ENCODE results near the gene TTN. TPM values are rescaled to one million over a fixed set of nuclear protein-coding genes. Genes with fewer than 3 reads are reported as not detected.
A peak's percentile ranks its signal among the peaks of the same experiment; 100 is the strongest.

TTN gene
- total RNA-seq, 1 experiment from 2014 or later: under 0.01 TPM

- Histone ChIP-seq H3K9ac (ENCODE audit: low read length) (no peak overlapping the region), H3K9me2 (replicated peaks; ENCODE audit: insufficient read depth, low read length) (no peaks in the 10 kb centered on the region), H3K27ac (ENCODE audit: low read length) (no peak overlapping the region), H3K27me3 (ENCODE audit: low read length) (no peaks in the 10 kb centered on the region), H3K4me1 (ENCODE audit: low read length) (no peaks in the 10 kb centered on the region), H3K4me2 (ENCODE audit: low read depth, low read length, poor library complexity, severe bottlenecking) (no peak overlapping the region), H3K9me3 (ENCODE audit: low read length) (no peaks in the 10 kb centered on the region), H2AFZ (ENCODE audit: low read length) (no peak overlapping the region), H3K36me3 (ENCODE audit: insufficient read depth, low read length) (no peaks in the 10 kb centered on the region), H3K79me2 (ENCODE audit: low read length) (no peaks in the 10 kb centered on the region), H4K20me1 (ENCODE audit: insufficient read depth, low read depth, low read length) (no peaks in the 10 kb centered on the region), H3K4me3 (ENCODE audit: low read length) (no peak overlapping the region)
- no peak for DNase-seq
Observed at GRCh38 chr2:178827111-178827510, 19.9 kb upstream of the TTN start.

- Histone ChIP-seq H3K27me3 (ENCODE audit: low read length) (no peaks in the 10 kb centered on the region), H3K27ac (ENCODE audit: low read length) (no peak overlapping the region), H3K4me1 (ENCODE audit: low read length) (no peaks in the 10 kb centered on the region), H3K4me3 (ENCODE audit: low read length) (no peak overlapping the region), H3K79me2 (ENCODE audit: low read length) (no peaks in the 10 kb centered on the region), H3K4me2 (ENCODE audit: low read depth, low read length, poor library complexity, severe bottlenecking) (no peak overlapping the region), H3K9ac (ENCODE audit: low read length) (no peak overlapping the region), H3K9me3 (ENCODE audit: low read length) (no peaks in the 10 kb centered on the region), H2AFZ (ENCODE audit: low read length) (no peak overlapping the region), H4K20me1 (ENCODE audit: insufficient read depth, low read depth, low read length) (no peaks in the 10 kb centered on the region), H3K36me3 (ENCODE audit: insufficient read depth, low read length) (no peaks in the 10 kb centered on the region), H3K9me2 (replicated peaks; ENCODE audit: insufficient read depth, low read length) (no peaks in the 10 kb centered on the region)
- DNase-seq: peak; percentile 4
Observed at GRCh38 chr2:178825183-178825582, 18.0 kb upstream of the TTN start.

- peak; percentile 2 for DNase-seq
- H3K9me3 ChIP-seq (ENCODE audit: low read length): no peaks in the 10 kb centered on the region
- no peak overlapping the region for H3K4me2 ChIP-seq (ENCODE audit: low read depth, low read length, poor library complexity, severe bottlenecking)
- no peak overlapping the region for H3K9ac ChIP-seq (ENCODE audit: low read length)
- H3K4me1 ChIP-seq (ENCODE audit: low read length): no peaks in the 10 kb centered on the region
- no peak overlapping the region for H3K4me3 ChIP-seq (ENCODE audit: low read length)
- H4K20me1 ChIP-seq (ENCODE audit: insufficient read depth, low read depth, low read length): no peaks in the 10 kb centered on the region
- no peaks in the 10 kb centered on the region for H3K9me2 ChIP-seq (replicated peaks; ENCODE audit: insufficient read depth, low read length)
- no peaks in the 10 kb centered on the region for H3K27me3 ChIP-seq (ENCODE audit: low read length)
- H3K27ac ChIP-seq (ENCODE audit: low read length): no peak overlapping the region
- H3K79me2 ChIP-seq (ENCODE audit: low read length): no peaks in the 10 kb centered on the region
- no peaks in the 10 kb centered on the region for H3K36me3 ChIP-seq (ENCODE audit: insufficient read depth, low read length)
- no peak overlapping the region for H2AFZ ChIP-seq (ENCODE audit: low read length)
Observed at GRCh38 chr2:178824181-178824580, 17.0 kb upstream of the TTN start.

- no peaks in the 10 kb centered on the region for H3K9me3 ChIP-seq (ENCODE audit: low read length)
- no peak overlapping the region for H3K4me3 ChIP-seq (ENCODE audit: low read length)
- H3K4me1 ChIP-seq (ENCODE audit: low read length): no peaks in the 10 kb centered on the region
- no peak overlapping the region for H3K27ac ChIP-seq (ENCODE audit: low read length)
- H4K20me1 ChIP-seq (ENCODE audit: insufficient read depth, low read depth, low read length): no peaks in the 10 kb centered on the region
- no peak overlapping the region for H3K4me2 ChIP-seq (ENCODE audit: low read depth, low read length, poor library complexity, severe bottlenecking)
- H3K9ac ChIP-seq (ENCODE audit: low read length): no peak overlapping the region
- H3K9me2 ChIP-seq (replicated peaks; ENCODE audit: insufficient read depth, low read length): no peaks in the 10 kb centered on the region
- H2AFZ ChIP-seq (ENCODE audit: low read length): no peak overlapping the region
- DNase-seq: no peak
- H3K79me2 ChIP-seq (ENCODE audit: low read length): no peaks in the 10 kb centered on the region
- no peaks in the 10 kb centered on the region for H3K36me3 ChIP-seq (ENCODE audit: insufficient read depth, low read length)
- H3K27me3 ChIP-seq (ENCODE audit: low read length): no peaks in the 10 kb centered on the region
Observed at GRCh38 chr2:178819992-178820391, 12.8 kb upstream of the TTN start.

- H3K4me2 ChIP-seq (ENCODE audit: low read depth, low read length, poor library complexity, severe bottlenecking): no peak overlapping the region
Observed at GRCh38 chr2:178819147-178819875, 12.1 kb upstream of the TTN start.

GRCh38 chr2:178811901-178812300 is 4.7 kb upstream of the TTN start:
- Histone ChIP-seq H3K79me2 (ENCODE audit: low read length) (no peaks in the 10 kb centered on the region), H3K4me3 (ENCODE audit: low read length) (no peak overlapping the region), H3K27me3 (ENCODE audit: low read length) (no peaks in the 10 kb centered on the region), H3K4me2 (ENCODE audit: low read depth, low read length, poor library complexity, severe bottlenecking) (no peak overlapping the region), H3K27ac (ENCODE audit: low read length) (no peak overlapping the region), H3K4me1 (ENCODE audit: low read length) (no peaks in the 10 kb centered on the region), H3K9me3 (ENCODE audit: low read length) (no peaks in the 10 kb centered on the region), H3K9me2 (replicated peaks; ENCODE audit: insufficient read depth, low read length) (no peaks in the 10 kb centered on the region), H2AFZ (ENCODE audit: low read length) (no peak overlapping the region), H4K20me1 (ENCODE audit: insufficient read depth, low read depth, low read length) (no peaks in the 10 kb centered on the region), H3K36me3 (ENCODE audit: insufficient read depth, low read length) (no peaks in the 10 kb centered on the region), H3K9ac (ENCODE audit: low read length) (no peak overlapping the region)
- no peak for DNase-seq

More at GRCh38 chr2:178819147-178819875, 12.1 kb upstream of the TTN start:
- H3K9me3 ChIP-seq (ENCODE audit: low read length): no peaks in the 10 kb centered on the region
- no peaks in the 10 kb centered on the region for H4K20me1 ChIP-seq (ENCODE audit: insufficient read depth, low read depth, low read length)
- no peaks in the 10 kb centered on the region for H3K79me2 ChIP-seq (ENCODE audit: low read length)
- H3K4me1 ChIP-seq (ENCODE audit: low read length): no peaks in the 10 kb centered on the region
- no peak overlapping the region for H3K27ac ChIP-seq (ENCODE audit: low read length)
- no peak overlapping the region for H3K4me3 ChIP-seq (ENCODE audit: low read length)
- H3K9ac ChIP-seq (ENCODE audit: low read length): no peak overlapping the region
- H3K9me2 ChIP-seq (replicated peaks; ENCODE audit: insufficient read depth, low read length): no peaks in the 10 kb centered on the region
- no peaks in the 10 kb centered on the region for H3K36me3 ChIP-seq (ENCODE audit: insufficient read depth, low read length)
- DNase-seq: peak; percentile 23
- no peak overlapping the region for H2AFZ ChIP-seq (ENCODE audit: low read length)
- no peaks in the 10 kb centered on the region for H3K27me3 ChIP-seq (ENCODE audit: low read length)

GRCh38 chr2:178811045-178811444 is 3.8 kb upstream of the TTN start:
- H3K36me3 ChIP-seq (ENCODE audit: insufficient read depth, low read length): no peaks in the 10 kb centered on the region
- H3K4me1 ChIP-seq (ENCODE audit: low read length): no peaks in the 10 kb centered on the region
- no peak overlapping the region for H2AFZ ChIP-seq (ENCODE audit: low read length)
- H3K9ac ChIP-seq (ENCODE audit: low read length): no peak overlapping the region
- no peak for DNase-seq
- no peaks in the 10 kb centered on the region for H3K9me3 ChIP-seq (ENCODE audit: low read length)
- no peaks in the 10 kb centered on the region for H4K20me1 ChIP-seq (ENCODE audit: insufficient read depth, low read depth, low read length)
- H3K4me2 ChIP-seq (ENCODE audit: low read depth, low read length, poor library complexity, severe bottlenecking): no peak overlapping the region
- no peak overlapping the region for H3K27ac ChIP-seq (ENCODE audit: low read length)
- no peaks in the 10 kb centered on the region for H3K79me2 ChIP-seq (ENCODE audit: low read length)
- H3K27me3 ChIP-seq (ENCODE audit: low read length): no peaks in the 10 kb centered on the region
- no peak overlapping the region for H3K4me3 ChIP-seq (ENCODE audit: low read length)
- no peaks in the 10 kb centered on the region for H3K9me2 ChIP-seq (replicated peaks; ENCODE audit: insufficient read depth, low read length)

GRCh38 chr2:178810422-178810821 is 3.2 kb upstream of the TTN start:
- H3K9me2 ChIP-seq (replicated peaks; ENCODE audit: insufficient read depth, low read length): no peaks in the 10 kb centered on the region
- H3K9me3 ChIP-seq (ENCODE audit: low read length): no peaks in the 10 kb centered on the region
- no peak overlapping the region for H2AFZ ChIP-seq (ENCODE audit: low read length)
- DNase-seq: no peak
- no peaks in the 10 kb centered on the region for H3K79me2 ChIP-seq (ENCODE audit: low read length)
- no peaks in the 10 kb centered on the region for H3K36me3 ChIP-seq (ENCODE audit: insufficient read depth, low read length)
- no peaks in the 10 kb centered on the region for H4K20me1 ChIP-seq (ENCODE audit: insufficient read depth, low read depth, low read length)
- no peak overlapping the region for H3K9ac ChIP-seq (ENCODE audit: low read length)
- no peak overlapping the region for H3K4me2 ChIP-seq (ENCODE audit: low read depth, low read length, poor library complexity, severe bottlenecking)
- no peaks in the 10 kb centered on the region for H3K4me1 ChIP-seq (ENCODE audit: low read length)
- no peak overlapping the region for H3K27ac ChIP-seq (ENCODE audit: low read length)
- H3K4me3 ChIP-seq (ENCODE audit: low read length): no peak overlapping the region
- no peaks in the 10 kb centered on the region for H3K27me3 ChIP-seq (ENCODE audit: low read length)
